Esophagus muscularis mucosa (tissue), 3 donors: Measurements from ENCODE around the gene TMEM88.

ENCODE experiments used
- POLR2A ChIP-seq: fragments of 450-650 bp; IDR thresholded peaks from one replicate; pipeline ENCODE4 v1.6.1; 2017; ENCODE audit warnings: antibody characterized with exemption, moderate library complexity, mild to moderate bottlenecking, low read depth
- TF ChIP-seq, protein P1 (sequence below), 3 experiments: fragments of 200-600 bp in 2 of 3; fragments of 450-650 bp in 1 of 3; sonication (generic) in 2 of 3; IDR thresholded peaks; one replicate each; pipeline ENCODE4 v1.5.1; 2017 to 2019; ENCODE audit warnings: antibody characterized with exemption in 3 of 3, mild to moderate bottlenecking in 2 of 3, moderate library complexity in 1 of 3

DNA sequence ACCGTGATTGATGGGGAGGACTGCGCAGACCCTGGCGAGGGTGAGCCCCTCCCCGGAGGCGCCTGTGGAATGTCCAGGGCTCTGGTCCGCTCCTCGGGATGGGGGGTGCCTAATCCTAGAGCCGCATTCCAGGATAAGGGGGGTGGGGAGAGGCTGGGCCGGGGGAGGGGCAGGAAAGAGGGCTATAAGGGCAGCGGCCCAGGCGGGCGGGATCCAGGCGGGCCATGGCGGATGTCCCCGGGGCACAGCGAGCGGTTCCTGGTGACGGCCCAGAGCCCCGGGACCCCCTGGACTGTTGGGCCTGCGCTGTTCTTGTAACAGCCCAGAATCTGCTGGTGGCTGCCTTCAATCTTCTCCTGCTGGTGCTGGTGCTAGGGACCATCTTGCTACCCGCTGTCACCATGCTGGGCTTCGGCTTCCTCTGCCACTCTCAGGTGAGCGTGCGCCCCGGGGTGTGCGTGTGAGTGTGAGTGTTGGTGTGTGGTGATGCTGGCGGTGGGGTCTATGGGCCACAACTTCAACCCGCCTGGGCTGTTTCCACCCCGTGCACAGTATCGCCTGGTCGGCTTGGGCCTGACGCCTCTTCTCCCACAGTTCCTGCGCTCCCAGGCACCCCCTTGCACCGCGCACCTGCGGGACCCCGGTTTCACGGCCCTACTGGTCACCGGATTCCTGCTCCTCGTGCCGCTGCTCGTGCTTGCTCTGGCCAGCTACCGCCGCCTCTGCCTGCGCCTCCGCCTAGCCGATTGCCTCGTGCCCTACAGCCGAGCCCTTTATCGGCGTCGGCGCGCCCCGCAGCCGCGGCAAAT, at the start of gene TMEM88:
- TF ChIP-seq, protein P1, sequence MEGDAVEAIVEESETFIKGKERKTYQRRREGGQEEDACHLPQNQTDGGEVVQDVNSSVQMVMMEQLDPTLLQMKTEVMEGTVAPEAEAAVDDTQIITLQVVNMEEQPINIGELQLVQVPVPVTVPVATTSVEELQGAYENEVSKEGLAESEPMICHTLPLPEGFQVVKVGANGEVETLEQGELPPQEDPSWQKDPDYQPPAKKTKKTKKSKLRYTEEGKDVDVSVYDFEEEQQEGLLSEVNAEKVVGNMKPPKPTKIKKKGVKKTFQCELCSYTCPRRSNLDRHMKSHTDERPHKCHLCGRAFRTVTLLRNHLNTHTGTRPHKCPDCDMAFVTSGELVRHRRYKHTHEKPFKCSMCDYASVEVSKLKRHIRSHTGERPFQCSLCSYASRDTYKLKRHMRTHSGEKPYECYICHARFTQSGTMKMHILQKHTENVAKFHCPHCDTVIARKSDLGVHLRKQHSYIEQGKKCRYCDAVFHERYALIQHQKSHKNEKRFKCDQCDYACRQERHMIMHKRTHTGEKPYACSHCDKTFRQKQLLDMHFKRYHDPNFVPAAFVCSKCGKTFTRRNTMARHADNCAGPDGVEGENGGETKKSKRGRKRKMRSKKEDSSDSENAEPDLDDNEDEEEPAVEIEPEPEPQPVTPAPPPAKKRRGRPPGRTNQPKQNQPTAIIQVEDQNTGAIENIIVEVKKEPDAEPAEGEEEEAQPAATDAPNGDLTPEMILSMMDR (IDR thresholded peaks at IDR 0.05): no peak
- no peak for TF ChIP-seq POLR2A
